ENCODE data around the gene NOS3. TPM values are rescaled to one million over a fixed set of nuclear protein-coding genes. Genes with fewer than 3 reads are reported as not detected.
A peak's percentile ranks its signal among the peaks of the same experiment; 100 is the strongest.

Gene NOS3
- total and polyA plus RNA-seq, 11 donors = 8.9 to 49.4 (median 17.3) TPM

- Histone ChIP-seq H3K27me3 (peaks cover 0 to 3% (median 0%) of the 10 kb centered on the region in 9 donors), H3K4me1 (peaks cover 0 to 17% (median 9%) of the 10 kb centered on the region in 12 donors), H3K9me3 (no peaks in the 10 kb centered on the region), H3K4me3 (no peak within 1 kb of the TSS), H3K27ac (no peak within 1 kb of the TSS), H3K36me3 (peaks cover 0 to 24% (median 7%) of the 10 kb centered on the region in 9 donors)
- WGBS, 4 donors = 72 to 79% (median 76%) methylated on average over 18 to 22 of the region's 22 CpGs
- DNase-seq (no peak), ATAC-seq (no peak)
- no peak for TF ChIP-seq CTCF (IDR thresholded peaks at IDR 0.05)
- TF ChIP-seq POLR2A (IDR thresholded peaks at IDR 0.05) = no peak
- intact Hi-C loops (cut with DNase I) = no loop called here
Measured at GRCh38 chr7:151047976-151048815, 57.4 kb downstream of the NOS3 start, which contains the start of gene ASIC3. ASIC3 (plus strand) TSS chr7:151048531; CDS start chr7:151048886, 355 bp downstream.

GRCh38 chr7:151048911-151049463 is 58.2 kb downstream of the NOS3 start:
- TF ChIP-seq POLR2A (IDR thresholded peaks at IDR 0.05) (no peak), CTCF (IDR thresholded peaks at IDR 0.05) (no peak)
- intact Hi-C loops (cut with DNase I) = no loop called here
- Histone ChIP-seq H3K27me3 (peaks cover 0 to 3% (median 0%) of the 10 kb centered on the region in 9 donors), H3K36me3 (peaks cover 0 to 21% (median 7%) of the 10 kb centered on the region in 9 donors), H3K4me1 (peaks cover 0 to 23% (median 9%) of the 10 kb centered on the region in 12 donors), H3K4me3 (no peak overlapping the region), H3K27ac (no peak overlapping the region), H3K9me3 (no peaks in the 10 kb centered on the region)
- ATAC-seq (no peak), DNase-seq (no peak)
- WGBS, 4 donors = 90 to 93% (median 92%) methylated on average over 33 to 38 of the region's 38 CpGs

GRCh38 chr7:151051108-151051507 is 60.3 kb downstream of the NOS3 start:
- Histone ChIP-seq H3K4me3 (peak overlapping the region in 7 of 12 donors; percentile 4 to 34 (median 29)), H3K27ac (no peak overlapping the region), H3K27me3 (peaks cover 0 to 3% (median 0%) of the 10 kb centered on the region in 9 donors), H3K36me3 (peaks cover 0 to 2% (median 0%) of the 10 kb centered on the region in 9 donors), H3K4me1 (peaks cover 0 to 23% (median 9%) of the 10 kb centered on the region in 12 donors), H3K9me3 (no peaks in the 10 kb centered on the region)
- ATAC-seq = peak in 3 of 4 donors; percentile 51 to 78 (median 69)
- intact Hi-C loops (cut with DNase I) = loop anchor here in 1 of 10 donors (10.0 kb wide), 1 partner anchor 174 kb away; the partner anchor contains the start of gene ABCF2
- TF ChIP-seq CTCF (IDR thresholded peaks at IDR 0.05) (no peak), POLR2A (IDR thresholded peaks at IDR 0.05) (no peak)
- 2 to 7% (median 3%) methylated on average over 38 to 50 of the region's 50 CpGs for WGBS, 4 donors
- peak; percentile 55 to 84 (median 67) for DNase-seq

GRCh38 chr7:151053096-151053495 is 62.3 kb downstream of the NOS3 start:
- Histone ChIP-seq H3K4me1 (peaks cover 0 to 32% (median 14%) of the 10 kb centered on the region in 12 donors), H3K36me3 (no peaks in the 10 kb centered on the region), H3K4me3 (no peak overlapping the region), H3K27ac (no peak overlapping the region), H3K9me3 (no peaks in the 10 kb centered on the region), H3K27me3 (peaks cover 0 to 3% (median 0%) of the 10 kb centered on the region in 9 donors)
- WGBS, 4 donors = 58 to 76% (median 70%) methylated on average over 4 of the region's 4 CpGs
- no peak for DNase-seq
- TF ChIP-seq POLR2A (IDR thresholded peaks at IDR 0.05) (no peak), CTCF (IDR thresholded peaks at IDR 0.05) (no peak)
- intact Hi-C loops (cut with DNase I) = loop anchor here in 1 of 10 donors (10.0 kb wide), 1 partner anchor 172 kb away; the partner anchor contains the start of gene ABCF2
- no peak for ATAC-seq
